Measurements from ENCODE around the gene DNAJC21. TPM values are rescaled to one million over a fixed set of nuclear protein-coding genes. Genes with fewer than 3 reads are reported as not detected.

The DNAJC21 gene
- total RNA-seq, 1 donor, result 32.2 TPM

GRCh38 chr5:34944044-34944443 is 14.7 kb downstream of the DNAJC21 start:
- H3K9me3 ChIP-seq (ENCODE audit: low read depth, low read length), result no peaks in the 10 kb centered on the region
- no peak for DNase-seq (ENCODE audit: insufficient read length, low spot score, missing footprints)
- no peak overlapping the region for H3K4me2 ChIP-seq (ENCODE audit: insufficient read depth, low read length)
- H3K36me3 ChIP-seq (ENCODE audit: insufficient read depth, low read length), result peaks cover 45% of the 10 kb centered on the region
- no peaks in the 10 kb centered on the region for H4K20me1 ChIP-seq (ENCODE audit: insufficient read depth, low read length)
- no peak overlapping the region for H3K4me3 ChIP-seq (ENCODE audit: insufficient read depth, low read length)
- H2AFZ ChIP-seq (ENCODE audit: low read length), result no peak overlapping the region
- no peak for TF ChIP-seq CTCF (IDR thresholded peaks at IDR 0.05; ENCODE audit: extremely low read depth, low read depth, low read length)
- H3K27ac ChIP-seq (ENCODE audit: low read depth, low read length), result no peak overlapping the region
- no peaks in the 10 kb centered on the region for H3K79me2 ChIP-seq (ENCODE audit: insufficient read depth, low read length)
- H3K4me1 ChIP-seq (ENCODE audit: insufficient read depth, low read length), result no peaks in the 10 kb centered on the region
- no peaks in the 10 kb centered on the region for H3K27me3 ChIP-seq (ENCODE audit: insufficient read depth, low read length)

GRCh38 chr5:34944460-34945047 is 15.2 kb downstream of the DNAJC21 start:
- H3K27ac ChIP-seq (ENCODE audit: low read depth, low read length), result no peak overlapping the region
- no peaks in the 10 kb centered on the region for H3K4me1 ChIP-seq (ENCODE audit: insufficient read depth, low read length)
- no peak for TF ChIP-seq CTCF (IDR thresholded peaks at IDR 0.05; ENCODE audit: extremely low read depth, low read depth, low read length)
- H3K9me3 ChIP-seq (ENCODE audit: low read depth, low read length), result no peaks in the 10 kb centered on the region
- H3K79me2 ChIP-seq (ENCODE audit: insufficient read depth, low read length), result no peaks in the 10 kb centered on the region
- DNase-seq (ENCODE audit: insufficient read length, low spot score, missing footprints), result no peak
- no peaks in the 10 kb centered on the region for H3K27me3 ChIP-seq (ENCODE audit: insufficient read depth, low read length)
- no peak overlapping the region for H3K4me3 ChIP-seq (ENCODE audit: insufficient read depth, low read length)
- peaks cover 43% of the 10 kb centered on the region for H3K36me3 ChIP-seq (ENCODE audit: insufficient read depth, low read length)
- no peak overlapping the region for H2AFZ ChIP-seq (ENCODE audit: low read length)
- H3K4me2 ChIP-seq (ENCODE audit: insufficient read depth, low read length), result no peak overlapping the region
- no peaks in the 10 kb centered on the region for H4K20me1 ChIP-seq (ENCODE audit: insufficient read depth, low read length)

- no peaks in the 10 kb centered on the region for H3K9me3 ChIP-seq (ENCODE audit: low read depth, low read length)
- DNase-seq (ENCODE audit: insufficient read length, low spot score, missing footprints), result no peak
- no peak overlapping the region for H2AFZ ChIP-seq (ENCODE audit: low read length)
- no peak overlapping the region for H3K4me3 ChIP-seq (ENCODE audit: insufficient read depth, low read length)
- no peaks in the 10 kb centered on the region for H3K79me2 ChIP-seq (ENCODE audit: insufficient read depth, low read length)
- H3K4me2 ChIP-seq (ENCODE audit: insufficient read depth, low read length), result no peak overlapping the region
- TF ChIP-seq CTCF (IDR thresholded peaks at IDR 0.05; ENCODE audit: extremely low read depth, low read depth, low read length), result no peak
- H4K20me1 ChIP-seq (ENCODE audit: insufficient read depth, low read length), result no peaks in the 10 kb centered on the region
- H3K27me3 ChIP-seq (ENCODE audit: insufficient read depth, low read length), result no peaks in the 10 kb centered on the region
- H3K4me1 ChIP-seq (ENCODE audit: insufficient read depth, low read length), result no peaks in the 10 kb centered on the region
- H3K27ac ChIP-seq (ENCODE audit: low read depth, low read length), result no peak overlapping the region
- peaks cover 27% of the 10 kb centered on the region for H3K36me3 ChIP-seq (ENCODE audit: insufficient read depth, low read length)
Measured at GRCh38 chr5:34957321-34957720, 28.0 kb downstream of the DNAJC21 start.

- H3K79me2 ChIP-seq (ENCODE audit: insufficient read depth, low read length), result no peaks in the 10 kb centered on the region
- no peaks in the 10 kb centered on the region for H3K9me3 ChIP-seq (ENCODE audit: low read depth, low read length)
- no peaks in the 10 kb centered on the region for H3K4me1 ChIP-seq (ENCODE audit: insufficient read depth, low read length)
- H3K4me2 ChIP-seq (ENCODE audit: insufficient read depth, low read length), result no peak overlapping the region
- H3K27ac ChIP-seq (ENCODE audit: low read depth, low read length), result no peak overlapping the region
- TF ChIP-seq CTCF (IDR thresholded peaks at IDR 0.05; ENCODE audit: extremely low read depth, low read depth, low read length), result peak; percentile 78
- H3K27me3 ChIP-seq (ENCODE audit: insufficient read depth, low read length), result no peaks in the 10 kb centered on the region
- H3K36me3 ChIP-seq (ENCODE audit: insufficient read depth, low read length), result peaks cover 25% of the 10 kb centered on the region
- peak; percentile 82 for DNase-seq (ENCODE audit: insufficient read length, low spot score, missing footprints)
- H3K4me3 ChIP-seq (ENCODE audit: insufficient read depth, low read length), result no peak overlapping the region
- H4K20me1 ChIP-seq (ENCODE audit: insufficient read depth, low read length), result no peaks in the 10 kb centered on the region
- no peak overlapping the region for H2AFZ ChIP-seq (ENCODE audit: low read length)
Measured at GRCh38 chr5:34957857-34958690, 28.7 kb downstream of the DNAJC21 start.

All from osteoblast (primary cell).